CD4-positive, alpha-beta T cell treated with Interleukin-6 at 100 ng/mL for 8 hours (primary cell): Measurements from ENCODE around the gene MKX.
"Not testable (repeated sequence)": the region's sequence is repeated elsewhere in the genome, so short reads cannot be mapped to it uniquely, and the experiment has no call there.

Experiments
- DNase-seq: peaks from one replicate; pipeline ENCODE4 v3.0.0-alpha.2; 2020; ENCODE audit warnings: mixed read lengths, low spot score

The MKX gene

DNA sequence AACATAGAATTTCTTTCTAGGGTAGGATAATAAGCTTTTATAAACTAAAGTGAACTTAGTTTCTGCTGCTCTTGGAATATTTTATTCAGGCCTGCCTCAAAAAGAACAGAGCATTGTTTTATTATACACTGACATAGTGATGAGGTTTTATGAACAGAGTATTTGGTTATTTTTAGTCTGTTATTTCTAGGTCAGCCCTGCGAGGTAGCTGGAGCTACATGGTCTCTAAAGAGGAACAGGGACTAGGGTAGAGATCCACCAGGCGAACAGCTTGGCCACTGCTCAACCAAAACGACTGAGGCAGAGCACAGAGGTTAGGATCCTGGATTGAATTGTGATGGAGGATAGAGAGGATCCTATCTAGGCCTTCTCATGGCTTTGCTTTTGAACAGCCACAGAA lies 53.0 kb downstream of the MKX start:
- no peak for DNase-seq

DNA sequence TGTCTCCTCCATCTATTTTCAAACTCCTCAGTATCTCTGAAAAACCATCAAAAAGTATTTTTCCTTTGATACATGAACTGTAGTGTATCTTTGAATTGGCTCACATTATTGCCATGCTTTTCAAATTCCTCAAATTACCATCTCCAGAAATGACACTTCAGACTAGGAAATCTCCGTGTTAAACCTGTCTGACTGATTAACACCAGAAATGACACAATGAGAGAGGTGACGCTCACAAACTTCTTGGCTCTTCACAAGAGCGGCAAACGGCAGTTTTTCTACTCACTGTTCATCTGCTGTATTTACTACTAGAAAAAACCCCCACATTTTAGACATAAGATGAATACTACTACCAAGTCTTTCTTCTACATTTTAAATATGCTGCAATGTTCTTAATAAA lies 56.6 kb downstream of the MKX start:
- no peak for DNase-seq

DNA sequence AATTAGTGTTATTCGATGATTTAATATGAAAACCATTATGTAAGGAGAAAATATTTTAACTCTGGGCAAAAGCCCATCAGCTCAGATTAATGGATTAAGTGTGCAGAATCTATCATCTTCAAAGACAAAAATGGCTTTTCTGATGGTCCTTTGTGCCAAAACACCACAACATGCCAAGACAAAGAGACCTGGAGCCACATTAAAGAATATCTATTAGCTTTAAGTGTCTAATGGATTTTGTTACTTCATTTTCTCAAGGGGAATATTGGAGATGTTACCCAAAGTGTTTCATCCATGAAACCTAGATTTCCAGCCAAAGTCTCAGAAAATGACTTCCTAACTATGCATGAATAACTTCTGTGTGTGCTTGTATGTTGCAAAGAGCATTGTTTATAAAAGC lies 57.3 kb downstream of the MKX start:
- no peak for DNase-seq

DNA sequence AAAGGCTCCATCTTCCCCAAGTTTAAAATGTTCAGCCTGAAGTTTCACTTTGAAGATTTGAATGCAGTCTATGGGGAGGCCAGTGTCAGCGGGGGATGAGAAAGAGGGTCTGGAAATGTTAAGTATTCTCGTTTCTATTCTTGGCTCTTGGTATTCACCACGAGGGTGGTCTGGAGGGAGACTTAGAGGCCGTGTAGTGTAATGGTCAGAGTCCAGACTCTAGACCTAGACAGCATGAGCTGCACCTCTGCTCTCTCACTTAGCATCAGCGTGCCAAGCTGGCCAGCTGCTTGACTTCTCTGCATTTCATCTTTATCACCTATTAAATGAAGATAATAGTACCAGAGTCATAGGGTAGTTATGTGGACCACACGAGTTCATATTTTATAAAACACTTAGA lies 57.9 kb downstream of the MKX start:
- no peak for DNase-seq

DNA sequence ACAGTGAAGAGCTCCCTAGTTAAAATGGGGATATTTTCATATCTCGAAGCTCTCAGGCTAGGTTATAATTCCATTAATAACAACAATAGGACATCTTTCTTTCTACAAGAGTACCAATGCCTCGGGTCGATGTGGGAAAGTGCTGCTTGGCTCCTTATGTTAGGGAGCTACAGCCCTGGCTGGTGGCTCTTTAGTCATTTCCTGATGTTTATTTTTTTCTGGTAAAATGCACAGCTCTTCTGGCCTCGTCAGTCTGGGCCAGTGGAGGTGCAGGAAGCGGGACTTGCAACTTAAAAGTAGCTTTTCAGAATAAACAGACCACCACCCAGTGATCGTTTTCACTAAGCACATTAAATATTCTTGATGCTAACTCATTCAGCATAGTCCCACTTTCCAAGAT lies 58.3 kb downstream of the MKX start:
- DNase-seq = no peak

DNA sequence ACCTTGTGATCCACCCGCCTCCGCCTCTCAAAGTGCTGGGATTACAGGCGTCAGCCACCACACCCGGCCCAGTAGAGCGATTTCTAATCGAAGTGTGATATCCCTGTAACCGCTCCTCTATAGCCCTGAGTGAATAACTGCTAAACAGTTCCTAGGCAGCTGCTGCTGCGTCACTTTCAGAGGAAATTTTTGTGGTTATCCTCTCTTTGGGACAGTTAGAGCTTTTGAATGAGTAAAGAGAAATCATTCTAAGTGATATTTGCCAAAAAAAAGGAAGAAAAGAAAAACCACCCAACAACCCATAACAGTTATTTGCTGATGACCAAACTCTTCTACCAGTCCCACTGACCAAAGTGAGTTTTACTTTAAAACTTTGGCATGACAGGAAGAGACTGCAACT lies 59.9 kb downstream of the MKX start:
- DNase-seq = no peak

DNA sequence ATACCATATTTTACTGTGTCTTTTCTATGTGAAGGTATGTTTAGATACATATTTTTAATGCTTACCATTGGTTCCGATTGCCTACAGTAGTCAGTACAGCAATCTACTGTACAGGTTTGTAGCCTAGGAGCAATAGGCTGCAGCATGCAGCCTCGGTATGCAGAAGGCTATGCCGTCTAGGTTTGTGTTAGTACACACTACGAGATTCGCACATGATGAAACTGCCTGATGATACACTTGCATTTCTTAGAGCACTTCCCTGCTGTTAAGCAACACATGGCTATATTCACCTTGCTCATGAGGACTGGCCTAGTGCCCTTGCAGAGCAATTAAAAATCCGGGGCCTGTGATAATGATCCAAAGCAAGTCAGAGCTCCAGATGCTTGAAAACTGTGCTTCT lies 62.4 kb downstream of the MKX start:
- DNase-seq = no peak

DNA sequence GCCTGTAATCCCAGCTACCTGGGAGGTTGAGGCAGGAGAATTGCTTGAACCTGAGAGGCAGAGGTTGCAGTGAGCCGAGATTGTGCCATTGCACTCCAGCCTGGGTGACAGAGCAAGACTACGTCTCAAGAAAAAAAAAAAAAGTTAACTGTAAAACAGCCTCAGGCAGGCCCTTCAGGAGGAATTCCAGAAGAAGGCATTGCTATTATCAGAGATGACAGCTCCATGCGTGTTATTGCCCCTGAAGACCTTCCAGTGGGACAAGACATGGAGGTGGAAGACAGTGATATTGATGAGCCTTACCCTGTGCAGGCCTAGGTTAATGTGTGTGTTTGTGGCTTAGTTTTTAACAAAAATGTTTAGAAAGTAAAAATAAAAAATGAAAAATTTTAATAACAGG lies 63.8 kb downstream of the MKX start:
- not testable (repeated sequence) for DNase-seq

DNA sequence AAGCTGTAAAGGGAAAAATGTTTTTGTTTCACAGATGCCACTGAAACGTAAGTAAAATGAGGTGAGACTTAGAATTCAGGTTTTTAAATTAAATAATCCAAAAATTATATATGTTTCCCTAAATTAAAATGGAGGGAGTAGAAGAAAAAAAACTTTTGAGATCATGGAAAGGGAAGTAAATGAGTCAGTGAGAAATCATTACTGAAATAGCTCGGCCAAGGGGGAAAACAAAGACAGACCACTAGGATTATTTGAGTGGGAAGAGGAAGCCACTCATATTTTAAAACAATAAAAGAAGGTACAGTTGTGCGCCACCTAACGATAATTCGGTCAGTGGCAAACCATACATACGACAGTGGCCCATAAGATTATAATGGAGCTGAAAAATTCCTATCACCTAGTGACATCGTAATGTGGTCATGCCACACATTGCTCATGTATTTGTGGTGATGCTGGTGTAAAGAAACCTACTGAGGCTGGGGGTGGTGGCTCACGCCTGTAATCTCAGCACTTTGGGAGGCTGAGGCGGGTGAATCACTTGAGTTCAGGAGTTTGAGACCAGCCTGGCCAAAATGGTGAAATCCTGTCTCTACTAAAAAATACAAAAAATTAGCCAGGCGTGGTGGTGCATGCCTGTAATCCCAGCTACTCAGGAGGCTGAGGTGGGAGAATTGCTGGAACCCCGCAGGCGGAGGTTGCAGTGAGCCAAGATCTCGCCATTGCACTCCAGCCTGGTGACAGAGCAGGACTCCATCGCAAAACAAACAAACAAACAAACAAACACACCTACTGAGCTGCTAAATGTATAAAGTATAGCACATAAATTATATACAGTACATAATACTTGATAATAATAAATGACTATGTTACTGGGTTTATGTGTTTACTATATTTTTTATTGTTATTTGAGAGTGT lies 64.7 kb downstream of the MKX start:
- DNase-seq = no peak

DNA sequence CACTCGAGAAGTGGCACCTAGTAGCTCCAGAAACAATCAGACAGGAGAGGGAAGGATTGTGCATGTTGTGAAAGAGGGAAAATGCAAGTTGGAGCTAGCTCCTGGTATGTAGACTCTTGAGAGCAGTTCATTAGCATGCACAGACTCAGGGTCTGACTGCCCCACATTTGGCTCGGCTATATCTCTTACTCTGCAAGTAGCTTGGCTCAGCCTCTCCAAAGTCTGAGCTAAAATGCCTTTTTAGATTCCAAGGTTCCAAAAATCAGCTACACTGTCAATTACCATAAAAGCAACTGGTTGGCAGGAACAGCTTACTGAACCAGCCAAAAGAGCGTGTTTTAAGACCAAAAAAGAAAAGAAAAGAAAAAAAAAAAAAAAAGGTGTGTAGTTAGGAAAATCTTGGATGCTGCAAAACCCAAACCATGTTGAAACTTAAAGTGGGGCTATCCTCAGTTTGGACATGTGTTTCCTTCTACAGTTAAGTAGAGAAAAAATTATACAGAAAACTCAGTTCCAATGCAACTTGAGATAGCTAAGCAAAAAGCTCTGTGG lies 65.5 kb downstream of the MKX start:
- DNase-seq = no peak

DNA sequence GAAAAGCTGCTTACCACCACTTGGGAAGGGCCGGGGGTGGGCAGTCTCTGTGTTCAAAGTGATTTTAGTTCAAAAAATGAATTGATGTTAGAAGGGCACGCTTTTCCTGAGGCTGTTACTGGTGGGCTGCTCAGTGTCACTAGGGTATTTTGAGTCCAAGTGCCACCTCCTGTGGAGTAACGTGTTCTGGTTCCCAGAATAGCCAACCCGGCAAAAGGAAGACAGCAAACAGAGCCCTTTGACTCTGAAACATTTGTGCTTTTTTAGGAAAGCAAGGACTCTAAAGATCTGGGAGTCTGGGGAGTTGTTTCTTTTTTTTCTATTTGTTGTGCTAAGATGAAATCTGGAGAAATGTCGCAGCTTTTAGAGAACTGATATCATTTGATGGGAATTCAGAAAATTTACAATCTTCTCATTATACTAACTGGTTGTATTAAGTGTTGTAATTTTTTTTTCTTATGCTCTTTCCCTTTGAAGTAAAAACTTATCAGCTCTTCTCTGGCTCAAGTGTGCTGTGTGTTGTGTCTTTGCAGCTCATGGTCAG lies 66.2 kb downstream of the MKX start:
- no peak for DNase-seq

DNA sequence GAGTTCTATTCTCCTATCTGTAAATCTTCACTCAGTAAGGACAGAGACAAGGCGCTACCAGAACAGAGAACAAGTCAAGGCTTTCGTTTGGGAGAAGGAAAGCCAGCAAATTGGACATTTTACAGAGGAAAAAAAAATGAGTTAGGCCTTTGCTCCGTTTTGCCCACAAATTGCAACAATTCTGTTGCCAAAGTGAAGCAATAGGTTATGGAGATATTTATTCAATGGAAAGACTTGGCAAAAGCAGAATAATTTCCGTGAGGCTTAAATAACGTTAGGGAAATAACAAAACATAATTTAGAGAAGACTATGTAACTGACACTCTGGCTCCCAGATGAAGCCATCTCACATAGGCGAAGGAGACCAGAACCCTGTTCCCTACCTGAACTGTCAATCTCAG lies 67.5 kb downstream of the MKX start:
- DNase-seq = no peak

DNA sequence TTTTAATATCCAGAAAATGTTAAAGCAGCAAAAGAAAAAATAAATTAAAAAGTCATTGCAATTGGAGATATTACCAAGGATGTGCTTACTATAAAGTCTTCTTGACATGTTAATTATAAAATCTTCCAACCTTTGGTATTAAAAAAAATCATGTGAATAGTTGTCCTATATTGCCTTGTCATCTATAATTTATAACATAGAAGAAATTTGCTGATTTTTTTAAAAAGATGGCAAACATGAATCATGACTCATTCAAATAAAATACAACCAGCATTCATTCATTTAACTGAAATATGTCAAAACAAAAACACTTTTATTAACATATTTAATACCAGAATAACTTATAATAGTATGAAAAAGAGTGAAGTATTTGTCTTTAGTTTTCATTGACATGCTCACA lies 72.6 kb downstream of the MKX start:
- no peak for DNase-seq

DNA sequence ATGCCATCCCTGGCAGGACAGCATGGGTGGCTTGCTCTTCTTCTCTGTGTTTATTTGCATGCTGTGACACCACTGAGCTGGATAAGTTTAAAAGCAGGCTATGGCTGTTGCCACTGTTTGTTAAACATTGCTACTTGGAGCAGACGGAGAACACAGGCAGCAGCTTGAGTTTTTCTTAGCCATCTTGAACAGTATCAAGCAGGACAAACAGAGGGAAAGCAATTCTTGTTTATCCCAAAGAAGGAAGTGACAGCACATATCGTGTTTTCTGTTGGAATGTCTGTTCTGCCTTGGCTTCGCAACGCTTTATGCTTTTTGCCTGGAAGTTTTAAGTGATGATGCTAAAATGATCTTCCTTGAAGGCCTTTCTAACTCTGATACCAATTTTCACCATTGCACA lies 73.8 kb downstream of the MKX start:
- DNase-seq = no peak

DNA sequence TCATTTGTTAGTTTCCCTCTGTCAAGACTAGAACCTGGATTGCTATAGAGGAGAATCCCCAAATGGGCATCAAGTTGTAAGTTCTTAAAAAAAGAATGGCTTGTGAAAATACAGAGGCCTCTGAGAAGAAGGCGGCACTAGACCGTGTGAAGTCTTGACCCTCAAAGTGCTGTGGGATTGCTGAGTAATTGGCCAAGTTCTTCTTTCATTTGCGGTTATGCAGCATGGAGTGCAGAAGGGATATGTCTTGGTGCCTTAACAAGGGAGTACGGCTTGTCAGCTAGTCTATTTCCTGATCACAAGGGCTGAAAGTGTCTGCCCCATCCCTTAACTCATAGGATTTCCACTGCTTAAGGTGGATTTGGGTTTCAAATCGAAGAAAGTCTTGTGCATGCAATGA lies 81.2 kb downstream of the MKX start:
- DNase-seq = no peak

DNA sequence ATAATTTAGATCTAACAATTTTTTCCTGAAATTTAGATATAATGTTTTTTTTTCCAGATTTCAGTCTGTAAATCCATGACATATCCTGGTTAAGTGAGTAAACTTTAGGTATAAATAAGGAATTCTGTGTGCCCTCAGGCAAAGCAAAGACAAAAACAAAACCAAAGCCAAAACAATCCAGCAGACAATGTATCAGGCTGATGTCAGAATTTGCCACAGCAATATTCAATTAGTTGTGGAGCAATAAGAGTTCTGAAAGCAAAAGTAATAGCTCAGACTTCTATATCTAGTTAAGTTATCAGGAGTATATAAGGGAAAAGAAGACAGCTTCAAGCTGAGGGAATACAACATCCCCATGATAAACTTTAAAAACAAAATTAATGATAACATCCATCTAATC lies 82.0 kb downstream of the MKX start:
- no peak for DNase-seq

DNA sequence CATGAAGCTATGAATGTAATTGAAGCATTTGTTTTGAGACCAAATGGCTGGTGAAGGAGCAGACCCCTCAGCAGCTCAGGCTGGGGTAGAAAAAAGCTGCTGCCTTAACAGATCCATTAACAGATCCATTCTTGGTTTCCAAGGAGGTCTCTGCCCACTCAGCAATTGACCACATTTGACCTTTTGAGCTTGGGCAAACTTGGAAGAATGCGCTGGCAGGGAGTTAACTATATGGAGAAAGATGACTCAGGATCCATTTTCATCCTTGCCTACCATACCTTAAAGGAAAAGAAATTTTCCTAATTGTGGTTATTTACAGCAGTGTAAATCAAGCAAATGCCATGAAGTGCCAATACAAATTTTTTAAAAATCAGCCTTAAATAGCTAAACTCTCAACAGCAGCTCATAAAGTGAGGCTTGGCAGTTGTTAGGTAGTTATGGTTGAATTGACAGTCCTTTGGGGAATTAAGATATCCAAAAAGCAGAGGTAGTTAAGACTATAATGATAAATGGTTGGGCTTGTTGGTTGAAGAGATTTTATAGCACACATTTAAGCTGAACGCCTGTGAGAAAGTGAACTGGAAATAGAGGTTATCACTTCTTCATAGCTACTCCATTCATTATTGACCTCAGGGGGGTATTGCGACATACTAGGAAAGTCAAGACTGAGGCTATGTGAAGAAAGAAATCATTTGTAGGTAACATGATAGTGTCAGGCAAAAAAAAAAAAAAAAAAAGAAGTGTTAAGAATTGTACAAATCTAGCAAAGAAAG lies 83.9 kb downstream of the MKX start:
- no peak for DNase-seq

DNA sequence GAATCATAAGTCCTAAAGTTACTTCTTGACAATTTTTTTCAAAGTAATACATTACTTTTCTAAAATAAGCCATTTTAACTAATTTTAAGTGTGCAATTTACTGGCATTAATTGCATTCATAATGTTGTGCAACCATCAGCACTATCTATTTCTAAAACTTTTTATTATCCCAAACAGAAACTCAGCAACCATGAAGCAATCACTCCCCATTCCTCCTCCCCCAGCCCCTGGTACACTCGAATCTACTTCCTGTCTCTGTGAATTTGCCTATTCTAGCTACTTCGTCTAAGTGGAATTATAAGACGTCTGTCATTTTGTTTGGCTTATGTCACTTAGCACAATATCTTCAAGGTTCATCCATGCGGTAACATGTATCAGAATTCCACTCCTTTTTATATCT lies 84.9 kb downstream of the MKX start:
- DNase-seq = no peak

DNA sequence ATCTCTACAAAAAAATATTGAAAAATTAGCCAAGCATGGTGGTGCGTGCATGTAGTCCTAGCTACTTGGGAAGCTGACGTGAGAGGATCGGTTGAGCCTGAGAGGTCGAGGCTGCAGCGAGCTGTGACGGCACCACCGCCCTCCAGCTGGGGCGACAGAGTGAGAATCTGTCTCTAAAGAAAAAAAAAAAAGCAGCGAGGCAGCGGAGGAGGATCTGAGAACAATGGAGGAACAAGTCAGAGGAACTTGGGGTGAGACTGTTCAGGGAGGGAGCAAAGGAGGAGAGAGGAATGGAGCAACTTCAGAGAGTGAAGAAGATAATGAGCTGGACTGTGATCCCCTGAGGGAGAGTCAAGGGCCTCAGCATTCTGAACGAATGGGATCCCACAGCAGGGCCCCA lies 85.4 kb downstream of the MKX start:
- DNase-seq = no peak

DNA sequence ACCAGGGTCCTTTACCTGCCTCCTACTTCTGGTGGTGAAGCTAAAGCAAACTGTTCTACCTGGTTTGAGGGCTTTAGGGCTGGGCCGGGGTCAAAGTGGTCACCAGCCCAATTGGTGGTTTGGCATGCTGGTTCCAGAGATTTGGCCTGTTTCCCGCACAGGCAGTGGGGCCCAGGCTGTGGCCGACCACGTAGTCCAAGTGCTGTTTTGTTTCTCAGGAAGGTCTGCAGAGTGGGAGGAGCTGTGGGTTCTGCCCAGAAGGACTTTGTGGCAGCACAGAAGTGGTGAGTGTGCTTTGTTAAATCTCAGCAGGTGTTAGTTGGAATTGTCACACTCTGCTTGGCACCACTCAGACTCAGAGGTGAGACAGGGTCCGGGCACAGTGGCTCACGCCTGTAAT lies 85.8 kb downstream of the MKX start:
- no peak for DNase-seq

DNA sequence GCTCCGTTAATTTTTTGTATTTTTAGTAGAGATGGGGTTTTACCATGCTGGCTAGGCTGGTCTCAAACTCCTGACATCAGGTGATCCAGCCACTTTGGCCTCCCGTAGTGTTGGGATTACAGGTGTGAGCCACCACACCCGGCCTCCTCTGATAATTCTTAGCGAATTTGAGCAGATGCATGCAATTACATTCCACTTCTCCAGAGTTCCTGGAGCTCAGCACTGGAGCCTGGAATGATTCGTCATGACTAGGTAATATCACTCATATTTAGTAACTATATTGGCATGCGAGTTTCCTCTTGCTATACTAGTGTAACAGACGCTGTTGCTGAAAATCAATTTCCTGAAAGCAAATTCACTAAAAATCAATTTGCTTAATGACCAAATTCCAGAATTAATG lies 86.8 kb downstream of the MKX start:
- no peak for DNase-seq

DNA sequence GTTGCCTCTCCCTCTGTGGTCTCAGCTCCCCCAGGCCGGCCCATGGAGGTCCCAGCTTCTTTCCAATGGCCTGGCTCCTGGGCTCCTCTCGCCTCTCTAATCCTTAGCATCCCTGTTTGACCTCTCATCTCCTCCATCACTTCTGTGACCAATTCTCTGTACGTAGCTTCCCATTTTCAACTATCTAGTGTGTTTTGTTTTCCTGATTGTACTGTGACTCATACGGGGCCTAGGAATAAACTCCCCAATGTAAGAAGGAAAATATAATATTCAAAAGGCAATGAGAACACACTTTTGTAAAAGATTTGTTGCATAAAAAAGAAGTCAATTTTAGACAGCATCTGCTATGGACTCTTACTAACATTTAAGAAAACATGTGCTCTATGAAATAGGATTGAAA lies 90.3 kb downstream of the MKX start:
- no peak for DNase-seq

DNA sequence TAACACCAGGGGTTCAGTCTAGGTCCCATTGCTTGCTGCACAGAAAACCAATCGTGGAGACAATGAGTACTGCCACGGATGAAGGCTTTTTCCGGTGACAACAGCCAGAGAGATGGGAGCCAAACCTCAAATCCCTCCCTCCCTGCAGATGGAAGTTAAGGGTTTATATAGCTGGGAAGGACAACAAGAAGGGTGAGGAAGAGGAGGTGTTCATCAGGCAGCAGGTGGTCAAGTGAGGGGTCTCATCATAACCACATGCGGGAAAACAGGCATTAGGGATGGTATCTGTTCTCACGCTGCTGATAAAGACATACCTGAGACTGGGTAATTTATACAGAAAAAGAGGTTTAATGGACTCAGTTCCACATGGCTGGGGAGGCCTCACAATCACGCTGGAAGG lies 91.3 kb downstream of the MKX start:
- no peak for DNase-seq
